OCI-LY7 (cell line): ENCODE results near the gene TNFSF13. TPM values are rescaled to one million over a fixed set of nuclear protein-coding genes. Genes with fewer than 3 reads are reported as not detected.

ENCODE experiments used
- BruUV-seq: library from RNA; stranded (reverse); fragments of 400-500 nt; replicated peaks from 2 replicates; lab custom pipeline; 2021; lab: Mats Ljungman, UMichigan
- CTCF ChIA-PET: fragments of 300-600 bp; sonication (Branson Sonifier 250); formaldehyde crosslinking; loops from one replicate; lab custom pipeline; 2022; ENCODE audit warnings: antibody characterized with exemption; ENCODE audit not compliant: unreplicated experiment; lab: Charles Lee
- POLR2A ChIA-PET: fragments of 300-600 bp; sonication (Branson Sonifier 250); formaldehyde crosslinking; loops from one replicate; lab custom pipeline; 2022; ENCODE audit warnings: antibody characterized with exemption; lab: Charles Lee
- DNase-seq: peaks from one replicate; pipeline ENCODE4 v3.0.0-alpha.2; 2015; ENCODE audit warnings: low spot score
- H2AFZ ChIP-seq: fragments of 200-600 bp; sonication (generic), shearing (Covaris generic); 2 replicates; pipeline ENCODE4 v1.6.1; 2014; ENCODE audit warnings: mild to moderate bottlenecking, antibody characterized with exemption, low read length, moderate library complexity
- H3K27ac ChIP-seq: fragments of 200-600 bp; sonication (generic); 2 replicates; pipeline ENCODE4 v1.5.1; 2014; ENCODE audit warnings: mixed run types, low read depth, mild to moderate bottlenecking, moderate library complexity, low read length, inconsistent platforms; ENCODE audit not compliant: poor library complexity, severe bottlenecking
- H3K36me3 ChIP-seq: fragments of 200-600 bp; sonication (generic); 2 replicates; pipeline ENCODE4 v1.6.1; 2014; ENCODE audit warnings: mild to moderate bottlenecking, antibody characterized with exemption, low read length, moderate library complexity, mixed read lengths; ENCODE audit not compliant: insufficient read depth
- H3K4me1 ChIP-seq: fragments of 200-600 bp; sonication (generic); 2 replicates; pipeline ENCODE4 v1.5.1; 2014; ENCODE audit warnings: mild to moderate bottlenecking, low read length; ENCODE audit not compliant: insufficient read depth, poor library complexity, severe bottlenecking
- H3K4me2 ChIP-seq: fragments of 200-600 bp; sonication (generic); 2 replicates; pipeline ENCODE4 v1.6.1; 2014; ENCODE audit warnings: mild to moderate bottlenecking, low read length
- H3K4me3 ChIP-seq: fragments of 200-600 bp; sonication (generic); 2 replicates; pipeline ENCODE4 v1.5.1; 2014; ENCODE audit warnings: mild to moderate bottlenecking, low read depth, low read length; ENCODE audit not compliant: poor library complexity, severe bottlenecking
- H3K79me2 ChIP-seq: fragments of 200-600 bp; sonication (generic); 2 replicates; pipeline ENCODE4 v1.6.1; 2016; ENCODE audit warnings: low read depth, mild to moderate bottlenecking, low read length, moderate library complexity, mixed read lengths; ENCODE audit not compliant: insufficient read depth
- H3K9me2 ChIP-seq: fragments of 200-600 bp; sonication (generic); 2 replicates; pipeline ENCODE4 v1.6.1; 2016; ENCODE audit warnings: mild to moderate bottlenecking, low read length, mixed read lengths; ENCODE audit not compliant: insufficient read depth
- H3K9me3 ChIP-seq: fragments of 200-600 bp; sonication (generic); 2 replicates; pipeline ENCODE4 v1.6.1; 2014; ENCODE audit warnings: mild to moderate bottlenecking, mixed run types, low read length, mixed read lengths
- H4K20me1 ChIP-seq: fragments of 200-600 bp; sonication (generic); 2 replicates; pipeline ENCODE4 v1.6.1; 2014; ENCODE audit warnings: mild to moderate bottlenecking, antibody characterized with exemption, low read length, moderate library complexity, mixed read lengths; ENCODE audit not compliant: insufficient read depth
- EZH2phosphoT487 ChIP-seq: fragments of 200-600 bp; sonication (generic); IDR thresholded peaks from 2 replicates; pipeline ENCODE4 v1.6.1; 2018; ENCODE audit warnings: low read depth, borderline replicate concordance, mild to moderate bottlenecking, mixed run types, antibody characterized with exemption, low read length, moderate library complexity, mixed read lengths
- intact Hi-C: fragments of 100-400 bp; cut with micrococcal nuclease; formaldehyde crosslinking; loops from one replicate; pipeline ENCODE4 v1.10.0; 2022; ENCODE audit not compliant: unreplicated experiment
- total RNA-seq, 2 experiments: library from RNA; depleted of rRNA in 1 of 2; stranded (reverse); fragments of >200 nt in 1 of 2; shearing (Covaris generic) in 1 of 2; gene quantifications; 2 replicates each; pipeline ENCODE4 v1.2.3, GENCODE V29; 2014 to 2022
- TF ChIP-seq, protein P1 (sequence below): fragments of 200-600 bp; sonication (generic); conservative IDR thresholded peaks from 2 replicates; pipeline ENCODE4 v1.5.1; 2014; ENCODE audit warnings: mild to moderate bottlenecking, antibody characterized with exemption, low read length, moderate library complexity, mixed read lengths

Gene TNFSF13
- total RNA-seq, 2 experiments from 2014 or later, result 0.98 to 6.0 TPM

DNA sequence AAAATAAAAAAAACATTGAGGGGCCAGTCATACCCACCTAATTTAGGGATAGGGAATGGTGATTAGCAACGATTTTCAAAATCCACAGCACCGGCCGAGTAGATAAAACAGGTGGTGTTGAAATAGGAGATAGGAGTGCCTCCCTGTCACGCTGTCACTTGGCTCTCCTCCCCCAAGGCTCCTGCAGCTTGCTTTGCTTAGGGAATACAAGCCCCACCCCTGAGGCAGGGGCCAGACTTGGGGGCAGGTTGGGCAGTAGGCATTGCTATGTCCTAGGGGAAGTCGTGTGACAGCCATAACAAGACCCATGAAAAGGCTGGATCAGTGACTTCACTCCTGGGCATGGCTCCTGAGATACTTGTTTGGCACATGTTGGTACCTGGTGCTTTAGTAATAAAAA lies 48.6 kb upstream of the TNFSF13 start:
- 0 out of 2 replicates have a peak, but pooled peaks cover 4% of the 10 kb centered on the region for H4K20me1 ChIP-seq
- H3K36me3 ChIP-seq, result peaks cover 99% of the 10 kb centered on the region
- H3K27ac ChIP-seq, result no peak overlapping the region
- TF ChIP-seq EZH2phosphoT487, result no peak
- TF ChIP-seq, protein P1, sequence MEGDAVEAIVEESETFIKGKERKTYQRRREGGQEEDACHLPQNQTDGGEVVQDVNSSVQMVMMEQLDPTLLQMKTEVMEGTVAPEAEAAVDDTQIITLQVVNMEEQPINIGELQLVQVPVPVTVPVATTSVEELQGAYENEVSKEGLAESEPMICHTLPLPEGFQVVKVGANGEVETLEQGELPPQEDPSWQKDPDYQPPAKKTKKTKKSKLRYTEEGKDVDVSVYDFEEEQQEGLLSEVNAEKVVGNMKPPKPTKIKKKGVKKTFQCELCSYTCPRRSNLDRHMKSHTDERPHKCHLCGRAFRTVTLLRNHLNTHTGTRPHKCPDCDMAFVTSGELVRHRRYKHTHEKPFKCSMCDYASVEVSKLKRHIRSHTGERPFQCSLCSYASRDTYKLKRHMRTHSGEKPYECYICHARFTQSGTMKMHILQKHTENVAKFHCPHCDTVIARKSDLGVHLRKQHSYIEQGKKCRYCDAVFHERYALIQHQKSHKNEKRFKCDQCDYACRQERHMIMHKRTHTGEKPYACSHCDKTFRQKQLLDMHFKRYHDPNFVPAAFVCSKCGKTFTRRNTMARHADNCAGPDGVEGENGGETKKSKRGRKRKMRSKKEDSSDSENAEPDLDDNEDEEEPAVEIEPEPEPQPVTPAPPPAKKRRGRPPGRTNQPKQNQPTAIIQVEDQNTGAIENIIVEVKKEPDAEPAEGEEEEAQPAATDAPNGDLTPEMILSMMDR, result no peak
- H3K4me3 ChIP-seq, result no peak overlapping the region
- H3K4me1 ChIP-seq, result no peaks in the 10 kb centered on the region
- intact Hi-C loops, result no loop called here
- no peaks in the 10 kb centered on the region for H3K79me2 ChIP-seq
- no peaks in the 10 kb centered on the region for H3K9me2 ChIP-seq
- CTCF ChIA-PET, result interaction anchor here (0.6 kb wide), 1 partner anchor 23 kb away, joined by 3 read pairs; no protein-coding TSS in a partner anchor
- no peaks in the 10 kb centered on the region for H3K9me3 ChIP-seq
- POLR2A ChIA-PET, result no interaction called here
- no peak for DNase-seq
- BruUV-seq, result no TSS peak
- H2AFZ ChIP-seq, result no peak overlapping the region
- H3K4me2 ChIP-seq, result no peak overlapping the region

DNA sequence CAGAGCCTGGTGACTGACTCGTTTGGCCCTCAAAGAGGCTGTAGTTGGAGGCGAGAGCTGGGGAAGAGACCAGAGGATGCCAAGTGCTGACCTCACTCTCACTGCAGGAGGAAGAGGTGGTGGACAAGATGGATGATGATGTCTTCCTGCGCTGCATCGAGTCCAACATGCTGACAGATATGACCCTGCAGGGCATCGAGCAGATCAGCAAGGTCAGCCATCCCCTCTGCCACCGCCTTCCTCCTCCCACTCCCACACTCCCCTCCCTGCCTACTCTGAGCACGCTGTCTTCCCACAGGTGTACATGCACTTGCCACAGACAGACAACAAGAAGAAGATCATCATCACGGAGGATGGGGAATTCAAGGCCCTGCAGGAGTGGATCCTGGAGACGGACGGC lies 47.4 kb upstream of the TNFSF13 start:
- Histone ChIP-seq H3K4me2 (no peak overlapping the region), H3K36me3 (peaks cover 98% of the 10 kb centered on the region), H3K4me3 (no peak overlapping the region), H3K27ac (no peak overlapping the region), H4K20me1 (0 out of 2 replicates have a peak, but pooled peaks cover 4% of the 10 kb centered on the region), H3K9me2 (no peaks in the 10 kb centered on the region), H3K4me1 (no peaks in the 10 kb centered on the region), H3K79me2 (no peaks in the 10 kb centered on the region), H3K9me3 (no peaks in the 10 kb centered on the region), H2AFZ (no peak overlapping the region)
- CTCF ChIA-PET, result no interaction called here
- intact Hi-C loops, result no loop called here
- DNase-seq, result no peak
- no TSS peak for BruUV-seq
- POLR2A ChIA-PET, result interaction anchor here (0.6 kb wide), 1 partner anchor 94 kb away, joined by 7 read pairs; no protein-coding TSS in a partner anchor
- TF ChIP-seq EZH2phosphoT487, result no peak
- TF ChIP-seq, protein P1, result no peak

DNA sequence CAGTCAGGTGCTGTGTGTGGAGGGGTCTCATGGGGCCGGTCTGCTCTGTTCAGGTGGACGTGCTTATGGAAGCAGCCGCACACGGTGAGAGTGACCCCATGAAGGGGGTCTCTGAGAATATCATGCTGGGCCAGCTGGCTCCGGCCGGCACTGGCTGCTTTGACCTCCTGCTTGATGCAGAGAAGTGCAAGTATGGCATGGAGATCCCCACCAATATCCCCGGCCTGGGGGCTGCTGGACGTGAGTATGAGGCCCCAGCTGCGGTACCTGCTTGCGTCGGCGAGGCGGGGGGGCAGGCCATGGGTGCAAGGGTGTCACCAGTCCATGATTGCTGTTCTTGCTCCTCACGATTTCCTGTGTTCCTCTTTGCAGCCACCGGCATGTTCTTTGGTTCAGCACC lies 46.4 kb upstream of the TNFSF13 start:
- Histone ChIP-seq H3K27ac (no peak overlapping the region), H3K9me3 (no peaks in the 10 kb centered on the region), H3K4me1 (no peaks in the 10 kb centered on the region), H3K4me2 (no peak overlapping the region), H3K36me3 (peaks cover 92% of the 10 kb centered on the region), H3K4me3 (no peak overlapping the region), H4K20me1 (0 out of 2 replicates have a peak, but pooled peaks cover 4% of the 10 kb centered on the region), H2AFZ (no peak overlapping the region), H3K9me2 (no peaks in the 10 kb centered on the region), H3K79me2 (no peaks in the 10 kb centered on the region)
- no TSS peak for BruUV-seq
- TF ChIP-seq, protein P1, result no peak
- no peak for TF ChIP-seq EZH2phosphoT487
- ChIA-PET CTCF (no interaction called here), POLR2A (no interaction called here)
- DNase-seq, result no peak
- intact Hi-C loops, result no loop called here
